Lower lobe of right lung (tissue), 2 donors: Measurements from ENCODE around the gene LRRC30. TPM values are rescaled to one million over a fixed set of nuclear protein-coding genes. Genes with fewer than 3 reads are reported as not detected.
A peak's percentile ranks its signal among the peaks of the same experiment; 100 is the strongest.

Source experiments
- ATAC-seq, 2 donors: fragments of 200-7000 bp; cut with Tn5 transposase; one replicate each; pipeline ENCODE4 v1.9.1; 2020 to 2022; ENCODE audit warnings: mild to moderate bottlenecking in 2 of 2, moderate library complexity in 2 of 2
- DNase-seq: peaks from one replicate; pipeline ENCODE4 v3.0.0-alpha.2; 2020
- H3K27ac ChIP-seq: fragments of 200-600 bp; one replicate; pipeline ENCODE4 v1.8.0; 2022
- H3K27me3 ChIP-seq: fragments of 200-600 bp; one replicate; pipeline ENCODE4 v1.8.0; 2022; ENCODE audit warnings: low read depth
- H3K36me3 ChIP-seq: fragments of 200-600 bp; one replicate; pipeline ENCODE4 v1.8.0; 2022; ENCODE audit warnings: mild to moderate bottlenecking
- H3K4me1 ChIP-seq: fragments of 200-600 bp; one replicate; pipeline ENCODE4 v1.8.0; 2022
- H3K4me3 ChIP-seq: fragments of 200-600 bp; one replicate; pipeline ENCODE4 v1.8.0; 2022; ENCODE audit warnings: mild to moderate bottlenecking
- H3K9me3 ChIP-seq: fragments of 200-600 bp; one replicate; pipeline ENCODE4 v1.8.0; 2022
- intact Hi-C: fragments of 100-400 bp; cut with DNase I; formaldehyde crosslinking; loops from one replicate; pipeline ENCODE4 v1.11.0; 2022
- total RNA-seq: library from RNA; stranded (reverse); fragmentation: NEBNext Ultra II Directional; extraction: Animal tissue kit (Norgen Biotek cat#: 25700); gene quantifications from one replicate; pipeline ENCODE4 v1.2.1, GENCODE V29; 2021
- TF ChIP-seq, protein P1 (sequence below): fragments of 200-600 bp; IDR thresholded peaks from one replicate; pipeline ENCODE4 v1.8.0; 2022; ENCODE audit warnings: antibody characterized with exemption, mild to moderate bottlenecking
- donor health status: DM: no; HTN: yes; CAD: no; lungs with severe emphysema.

Gene LRRC30
- total RNA-seq, 1 donor from 2014 or later, result not detected

- H3K27me3 ChIP-seq, result no peaks in the 10 kb centered on the region
- peaks cover 6% of the 10 kb centered on the region for H3K4me1 ChIP-seq
- H3K4me3 ChIP-seq, result no peak overlapping the region
- TF ChIP-seq, protein P1, sequence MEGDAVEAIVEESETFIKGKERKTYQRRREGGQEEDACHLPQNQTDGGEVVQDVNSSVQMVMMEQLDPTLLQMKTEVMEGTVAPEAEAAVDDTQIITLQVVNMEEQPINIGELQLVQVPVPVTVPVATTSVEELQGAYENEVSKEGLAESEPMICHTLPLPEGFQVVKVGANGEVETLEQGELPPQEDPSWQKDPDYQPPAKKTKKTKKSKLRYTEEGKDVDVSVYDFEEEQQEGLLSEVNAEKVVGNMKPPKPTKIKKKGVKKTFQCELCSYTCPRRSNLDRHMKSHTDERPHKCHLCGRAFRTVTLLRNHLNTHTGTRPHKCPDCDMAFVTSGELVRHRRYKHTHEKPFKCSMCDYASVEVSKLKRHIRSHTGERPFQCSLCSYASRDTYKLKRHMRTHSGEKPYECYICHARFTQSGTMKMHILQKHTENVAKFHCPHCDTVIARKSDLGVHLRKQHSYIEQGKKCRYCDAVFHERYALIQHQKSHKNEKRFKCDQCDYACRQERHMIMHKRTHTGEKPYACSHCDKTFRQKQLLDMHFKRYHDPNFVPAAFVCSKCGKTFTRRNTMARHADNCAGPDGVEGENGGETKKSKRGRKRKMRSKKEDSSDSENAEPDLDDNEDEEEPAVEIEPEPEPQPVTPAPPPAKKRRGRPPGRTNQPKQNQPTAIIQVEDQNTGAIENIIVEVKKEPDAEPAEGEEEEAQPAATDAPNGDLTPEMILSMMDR, result no peak
- no peaks in the 10 kb centered on the region for H3K36me3 ChIP-seq
- H3K9me3 ChIP-seq, result no peaks in the 10 kb centered on the region
- intact Hi-C loops, result no loop called here
- no peak for DNase-seq
- no peak overlapping the region for H3K27ac ChIP-seq
- no peak for ATAC-seq
These were observed 30.3 kb downstream of the LRRC30 start for GRCh38 chr18:7261199-7261598.

- Histone ChIP-seq H3K9me3 (no peaks in the 10 kb centered on the region), H3K4me3 (no peak overlapping the region), H3K4me1 (peaks cover 9% of the 10 kb centered on the region), H3K27me3 (no peaks in the 10 kb centered on the region), H3K27ac (no peak overlapping the region), H3K36me3 (no peaks in the 10 kb centered on the region)
- ATAC-seq, result no peak
- TF ChIP-seq, protein P1, result no peak
- DNase-seq, result no peak
- intact Hi-C loops, result no loop called here
These were observed 37.1 kb downstream of the LRRC30 start for GRCh38 chr18:7267973-7268372.

DNA sequence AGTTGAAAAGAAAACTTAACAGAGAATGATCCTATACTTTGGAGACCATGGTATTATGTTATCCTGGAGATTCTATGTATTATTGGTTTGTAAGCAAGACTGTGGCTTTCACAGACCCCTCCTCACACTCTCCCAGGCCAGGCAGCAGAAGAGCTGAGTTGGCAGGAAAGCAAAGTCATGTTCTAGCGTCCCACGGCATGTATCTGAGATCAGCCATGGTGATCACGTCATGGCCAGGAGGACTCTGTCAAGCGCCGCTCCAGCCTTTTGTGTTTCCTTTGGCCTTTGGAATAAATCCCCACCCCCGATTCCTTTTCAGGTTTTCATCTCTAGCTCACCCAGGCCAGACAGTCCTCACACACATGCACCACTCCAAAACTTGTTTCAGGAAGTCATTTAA is 39.1 kb downstream of the LRRC30 start:
- H3K9me3 ChIP-seq, result no peaks in the 10 kb centered on the region
- H3K36me3 ChIP-seq, result no peaks in the 10 kb centered on the region
- no peak overlapping the region for H3K4me3 ChIP-seq
- no peaks in the 10 kb centered on the region for H3K27me3 ChIP-seq
- peaks cover 24% of the 10 kb centered on the region for H3K4me1 ChIP-seq
- TF ChIP-seq, protein P1, result no peak
- intact Hi-C loops, result no loop called here
- no peak for DNase-seq
- ATAC-seq, result no peak
- H3K27ac ChIP-seq, result no peak overlapping the region

GRCh38 chr18:7272311-7273049 is 41.6 kb downstream of the LRRC30 start:
- intact Hi-C loops, result no loop called here
- TF ChIP-seq, protein P1, result peak; percentile 58
- peak overlapping the region; percentile 69 for H3K27ac ChIP-seq

GRCh38 chr18:7273301-7273921 is 42.5 kb downstream of the LRRC30 start:
- peak overlapping the region; percentile 69 for H3K27ac ChIP-seq
- ATAC-seq (peak; percentile 85 to 88), DNase-seq (peak; percentile 76)
- no peaks in the 10 kb centered on the region for H3K27me3 ChIP-seq
- H3K4me3 ChIP-seq, result no peak overlapping the region
- H3K36me3 ChIP-seq, result no peaks in the 10 kb centered on the region
- TF ChIP-seq, protein P1, result no peak
- peaks cover 24% of the 10 kb centered on the region for H3K4me1 ChIP-seq
- H3K9me3 ChIP-seq, result no peaks in the 10 kb centered on the region
- intact Hi-C loops, result no loop called here

More at GRCh38 chr18:7272311-7273049, 41.6 kb downstream of the LRRC30 start:
- peak; percentile 77 to 87 for ATAC-seq
- H3K36me3 ChIP-seq, result no peaks in the 10 kb centered on the region
- no peaks in the 10 kb centered on the region for H3K27me3 ChIP-seq
- no peaks in the 10 kb centered on the region for H3K9me3 ChIP-seq
- DNase-seq, result peak; percentile 72
- H3K4me3 ChIP-seq, result peak overlapping the region; percentile 6
- peaks cover 24% of the 10 kb centered on the region for H3K4me1 ChIP-seq
